Mesenchymal stem cell (in vitro differentiated cells and primary cell): ENCODE results near the gene IL18R1.

ENCODE experiments used
- DNase-seq: peaks from one replicate; pipeline ENCODE4 v3.0.0-alpha.2; 2013
- H2AFZ ChIP-seq: one replicate; pipeline ENCODE4 v1.6.1; 2013; ENCODE audit warnings: low read depth, mild to moderate bottlenecking, control low read depth, inconsistent platforms, low read length, moderate library complexity
- H2AK5ac ChIP-seq: 2 replicates; pipeline ENCODE4 v1.6.1; 2013; ENCODE audit warnings: low read length, moderate library complexity, mild to moderate bottlenecking, inconsistent platforms; ENCODE audit not compliant: severe bottlenecking
- H2BK120ac ChIP-seq: one replicate; pipeline ENCODE4 v1.6.1; 2013; ENCODE audit warnings: low read depth, mild to moderate bottlenecking, inconsistent platforms, low read length, moderate library complexity
- H2BK12ac ChIP-seq, 2 experiments: one replicate each; pipeline ENCODE4 v1.6.1; 2013; ENCODE audit warnings: inconsistent platforms in 2 of 2, low read length in 2 of 2, mild to moderate bottlenecking in 2 of 2, moderate library complexity in 2 of 2, control low read depth in 1 of 2
- H2BK15ac ChIP-seq: one replicate; pipeline ENCODE4 v1.6.1; 2013; ENCODE audit warnings: mild to moderate bottlenecking, low read depth, inconsistent platforms; ENCODE audit not compliant: poor library complexity, severe bottlenecking
- H2BK5ac ChIP-seq: 2 replicates; pipeline ENCODE4 v1.6.1; 2013; ENCODE audit warnings: low read depth, mild to moderate bottlenecking, low read length, control low read depth, inconsistent platforms; ENCODE audit not compliant: poor library complexity, severe bottlenecking
- H3K14ac ChIP-seq, 2 experiments: one replicate each; pipeline ENCODE4 v1.6.1; 2013; ENCODE audit warnings: inconsistent platforms in 2 of 2, low read length in 2 of 2, control low read depth in 1 of 2, mild to moderate bottlenecking in 1 of 2, moderate library complexity in 1 of 2
- H3K18ac ChIP-seq, 2 experiments: one replicate each; pipeline ENCODE4 v1.6.1; 2013; ENCODE audit warnings: inconsistent platforms in 2 of 2, low read length in 2 of 2, control low read depth in 1 of 2, low read depth in 1 of 2, mild to moderate bottlenecking in 1 of 2
- H3K23ac ChIP-seq, 2 experiments: one replicate each; pipeline ENCODE4 v1.6.1; 2013; ENCODE audit warnings: inconsistent platforms in 2 of 2, low read length in 2 of 2, mild to moderate bottlenecking in 2 of 2, moderate library complexity in 2 of 2, control low read depth in 1 of 2
- H3K27ac ChIP-seq: 2 replicates; pipeline ENCODE4 v1.5.1; 2013; ENCODE audit warnings: mild to moderate bottlenecking, moderate library complexity, low read length, control low read depth, inconsistent platforms; ENCODE audit not compliant: poor library complexity, severe bottlenecking
- H3K27me3 ChIP-seq, 2 experiments: 2 replicates each; pipeline versions ENCODE4 v1.6.1 to v1.7.0; 2013; ENCODE audit warnings: low read length in 2 of 2, mild to moderate bottlenecking in 2 of 2, moderate library complexity in 2 of 2, control low read depth in 1 of 2, inconsistent platforms in 1 of 2; ENCODE audit not compliant: control insufficient read depth in 1 of 2, insufficient read depth in 1 of 2
- H3K36me3 ChIP-seq, 2 experiments: 2 replicates each; pipeline versions ENCODE4 v1.6.1 to v1.7.0; 2013; ENCODE audit warnings: low read length in 2 of 2, control low read depth in 1 of 2, inconsistent platforms in 1 of 2, low read depth in 1 of 2, mild to moderate bottlenecking in 1 of 2; ENCODE audit not compliant: insufficient read depth in 2 of 2, control insufficient read depth in 1 of 2
- H3K4ac ChIP-seq, 2 experiments: one replicate each; pipeline ENCODE4 v1.6.1; 2013; ENCODE audit warnings: inconsistent platforms in 2 of 2, low read length in 2 of 2, mild to moderate bottlenecking in 2 of 2, moderate library complexity in 2 of 2, control low read depth in 1 of 2, low read depth in 1 of 2
- H3K4me1 ChIP-seq: 2 replicates; pipeline ENCODE4 v1.6.1; 2013; ENCODE audit warnings: low read depth, low read length, control low read depth; ENCODE audit not compliant: control insufficient read depth, insufficient read depth
- H3K4me2 ChIP-seq: 2 replicates; pipeline ENCODE4 v1.6.1; 2013; ENCODE audit warnings: low read length, mild to moderate bottlenecking, inconsistent platforms; ENCODE audit not compliant: poor library complexity, severe bottlenecking
- H3K4me3 ChIP-seq, 2 experiments: 2 replicates each; pipeline versions ENCODE4 v1.5.1 to v1.7.0; 2013; ENCODE audit warnings: low read length in 2 of 2, mild to moderate bottlenecking in 2 of 2, control low read depth in 1 of 2, low read depth in 1 of 2; ENCODE audit not compliant: insufficient read depth in 1 of 2
- H3K79me1 ChIP-seq: replicated peaks from 2 replicates; pipeline ENCODE4 v1.6.1; 2013; ENCODE audit warnings: mild to moderate bottlenecking, control low read depth, low read length, inconsistent platforms; ENCODE audit not compliant: poor library complexity, severe bottlenecking
- H3K9ac ChIP-seq: 2 replicates; pipeline ENCODE4 v1.7.0; 2013; ENCODE audit warnings: mild to moderate bottlenecking, low read length, moderate library complexity
- H3K9me3 ChIP-seq: 2 replicates; pipeline ENCODE4 v1.7.0; 2013; ENCODE audit warnings: mild to moderate bottlenecking, low read length; ENCODE audit not compliant: control insufficient read depth
- H4K8ac ChIP-seq: one replicate; pipeline ENCODE4 v1.6.1; 2013; ENCODE audit warnings: inconsistent platforms, mild to moderate bottlenecking, low read length, moderate library complexity
- H4K91ac ChIP-seq: one replicate; pipeline ENCODE4 v1.6.1; 2013; ENCODE audit warnings: mild to moderate bottlenecking, low read length, inconsistent platforms
- WGBS: methylation state at CpG from one replicate; pipeline ENCODE4 v1.1.7; 2013; ENCODE audit warnings: mixed read lengths; 5-methylcytosine and 5-hydroxymethylcytosine counted together

The IL18R1 gene

DNA sequence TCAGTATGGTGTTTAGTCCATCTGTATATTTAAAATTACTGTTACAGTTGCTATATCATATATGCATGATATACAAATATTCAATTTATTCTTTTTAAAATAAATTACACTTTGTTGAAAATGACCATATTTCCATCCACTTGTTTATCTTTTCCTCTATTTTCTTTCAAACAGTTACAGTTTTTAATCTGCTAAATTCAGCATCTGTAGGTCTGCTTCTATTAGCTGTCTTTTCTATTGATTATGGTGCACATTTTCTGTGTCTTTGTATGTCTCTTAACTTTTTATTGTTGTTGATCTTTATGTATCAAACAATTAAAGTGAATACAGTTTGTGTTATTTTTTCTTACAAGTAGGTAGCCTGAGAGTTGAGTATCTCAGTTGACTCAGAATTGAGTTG, 28.1 kb downstream of the IL18R1 start:
- H3K36me3 ChIP-seq: no peaks in the 10 kb centered on the region
- H3K23ac ChIP-seq: no peak overlapping the region
- DNase-seq: no peak
- H3K79me1 ChIP-seq: no peaks in the 10 kb centered on the region
- no peak overlapping the region for H3K9ac ChIP-seq
- H2BK12ac ChIP-seq: no peak overlapping the region
- no peak overlapping the region for H2BK15ac ChIP-seq
- H3K27ac ChIP-seq: no peak overlapping the region
- no peak overlapping the region for H4K91ac ChIP-seq
- no peak overlapping the region for H2BK120ac ChIP-seq
- H2AFZ ChIP-seq: no peak overlapping the region
- H3K9me3 ChIP-seq: peaks cover 17% of the 10 kb centered on the region
- no peak overlapping the region for H3K4me3 ChIP-seq
- no peak overlapping the region for H2BK5ac ChIP-seq
- H3K18ac ChIP-seq: no peak overlapping the region
- H4K8ac ChIP-seq: no peak overlapping the region
- no peak overlapping the region for H3K4me2 ChIP-seq
- H3K14ac ChIP-seq: no peak overlapping the region
- peaks cover 0 to 2% of the 10 kb centered on the region in 2 experiments for H3K27me3 ChIP-seq
- no peak overlapping the region for H3K4ac ChIP-seq
- no peak overlapping the region for H2AK5ac ChIP-seq
- no peaks in the 10 kb centered on the region for H3K4me1 ChIP-seq

DNA sequence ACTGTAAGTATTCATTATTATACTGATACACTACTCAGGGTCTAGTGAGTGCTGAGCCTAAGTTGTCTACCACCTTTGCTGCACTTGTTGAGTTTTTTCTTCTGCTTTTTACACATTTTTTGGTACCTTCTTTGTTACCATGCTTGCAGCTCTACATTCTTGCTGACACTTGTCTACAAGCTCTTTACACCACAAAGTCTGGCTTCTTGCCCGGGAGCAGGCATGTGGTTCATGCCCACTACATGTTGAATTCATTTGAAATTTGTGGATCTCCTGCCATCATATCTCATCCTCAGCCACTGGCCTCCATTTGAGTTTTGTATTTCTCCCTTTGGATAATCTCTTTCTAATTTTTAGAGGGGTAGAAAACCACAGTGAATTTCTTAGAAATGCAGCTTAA, 29.9 kb downstream of the IL18R1 start:
- Histone ChIP-seq H3K4me1 (no peaks in the 10 kb centered on the region), H3K9ac (no peak overlapping the region), H4K91ac (no peak overlapping the region), H3K9me3 (peaks cover 17% of the 10 kb centered on the region), H3K36me3 (no peaks in the 10 kb centered on the region), H3K18ac (no peak overlapping the region), H2BK120ac (no peak overlapping the region), H4K8ac (no peak overlapping the region), H2BK5ac (no peak overlapping the region), H3K27me3 (peaks cover 0 to 2% of the 10 kb centered on the region in 2 experiments), H2AK5ac (no peak overlapping the region), H3K23ac (no peak overlapping the region), H2BK12ac (no peak overlapping the region), H3K79me1 (no peaks in the 10 kb centered on the region), H3K4me3 (no peak overlapping the region), H3K4ac (no peak overlapping the region), H3K14ac (no peak overlapping the region), H2AFZ (no peak overlapping the region), H3K27ac (no peak overlapping the region), H2BK15ac (no peak overlapping the region), H3K4me2 (no peak overlapping the region)
- DNase-seq: no peak
- WGBS: 92% methylated on average over 1 of the region's 1 CpG

DNA sequence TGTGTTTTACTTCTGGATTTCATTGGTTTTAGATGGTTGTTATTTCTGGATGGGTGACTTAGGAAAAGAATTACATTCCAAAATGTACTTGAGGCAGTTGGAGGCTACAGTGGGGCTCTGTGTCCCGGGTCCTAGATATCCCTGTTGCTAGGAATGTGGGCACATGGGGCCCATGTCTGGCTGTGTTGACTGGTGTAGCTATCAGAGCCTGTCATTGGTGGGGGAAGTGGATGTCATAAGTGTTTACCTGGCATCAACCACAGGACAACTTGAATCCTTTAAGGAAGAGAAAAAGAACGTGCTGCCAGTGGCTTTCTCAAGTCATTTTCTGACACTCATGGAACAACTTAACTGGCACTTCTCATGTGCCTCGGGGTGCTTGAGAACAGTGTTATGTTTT, 30.4 kb downstream of the IL18R1 start:
- H3K9me3 ChIP-seq: peaks cover 17% of the 10 kb centered on the region
- H3K27me3 ChIP-seq: peaks cover 0 to 2% of the 10 kb centered on the region in 2 experiments
- no peaks in the 10 kb centered on the region for H3K4me1 ChIP-seq
- no peak overlapping the region for H2AFZ ChIP-seq
- H3K14ac ChIP-seq: no peak overlapping the region
- no peak overlapping the region for H3K9ac ChIP-seq
- no peak overlapping the region for H3K4me3 ChIP-seq
- H2BK15ac ChIP-seq: no peak overlapping the region
- H2BK120ac ChIP-seq: no peak overlapping the region
- no peak for DNase-seq
- H2BK12ac ChIP-seq: no peak overlapping the region
- no peak overlapping the region for H4K8ac ChIP-seq
- no peak overlapping the region for H4K91ac ChIP-seq
- no peaks in the 10 kb centered on the region for H3K36me3 ChIP-seq
- H3K18ac ChIP-seq: no peak overlapping the region
- no peak overlapping the region for H3K27ac ChIP-seq
- no peak overlapping the region for H2BK5ac ChIP-seq
- 96% methylated on average over 2 of the region's 3 CpGs for WGBS
- no peak overlapping the region for H3K4ac ChIP-seq
- H3K4me2 ChIP-seq: no peak overlapping the region
- no peak overlapping the region for H3K23ac ChIP-seq
- no peaks in the 10 kb centered on the region for H3K79me1 ChIP-seq
- H2AK5ac ChIP-seq: no peak overlapping the region

DNA sequence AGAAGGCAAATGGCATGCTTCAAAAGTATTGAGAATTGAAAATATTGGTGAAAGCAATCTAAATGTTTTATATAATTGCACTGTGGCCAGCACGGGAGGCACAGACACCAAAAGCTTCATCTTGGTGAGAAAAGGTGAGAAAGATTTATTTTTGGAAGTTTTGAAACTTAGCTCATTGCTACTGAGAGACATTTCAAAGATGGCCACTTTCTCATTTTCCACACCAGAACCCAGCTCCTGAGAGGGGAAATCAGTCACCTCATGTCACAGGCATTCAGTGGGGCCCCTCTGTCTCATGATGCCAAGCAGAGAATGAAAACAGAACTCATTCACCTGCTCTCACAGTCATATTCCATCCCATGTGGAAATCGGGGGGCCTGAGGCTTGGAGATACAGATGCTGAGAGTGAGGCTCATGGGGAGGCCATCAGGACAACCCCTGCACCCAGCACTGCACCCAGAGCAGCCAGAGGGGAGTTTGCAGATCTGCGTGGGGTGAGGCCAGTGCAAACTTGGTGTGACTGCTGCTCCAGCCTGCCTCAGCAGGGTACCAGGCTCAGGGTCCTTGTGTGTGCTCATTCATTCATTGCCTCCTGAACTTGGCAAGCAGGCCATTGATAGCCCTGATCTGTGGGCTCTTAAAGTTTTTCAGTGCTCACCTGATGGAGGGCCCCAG, 31.4 kb downstream of the IL18R1 start:
- H4K91ac ChIP-seq: no peak overlapping the region
- H3K27me3 ChIP-seq: peaks cover 0 to 2% of the 10 kb centered on the region in 2 experiments
- H2BK120ac ChIP-seq: no peak overlapping the region
- H3K23ac ChIP-seq: no peak overlapping the region
- no peak overlapping the region for H2BK12ac ChIP-seq
- H3K4me2 ChIP-seq: no peak overlapping the region
- H3K14ac ChIP-seq: no peak overlapping the region
- H3K18ac ChIP-seq: no peak overlapping the region
- WGBS: 81% methylated on average over 3 of the region's 3 CpGs
- no peak overlapping the region for H3K4me3 ChIP-seq
- H3K79me1 ChIP-seq: no peaks in the 10 kb centered on the region
- H3K4ac ChIP-seq: no peak overlapping the region
- H3K27ac ChIP-seq: no peak overlapping the region
- H3K4me1 ChIP-seq: no peaks in the 10 kb centered on the region
- H2BK5ac ChIP-seq: no peak overlapping the region
- H3K9ac ChIP-seq: no peak overlapping the region
- no peak overlapping the region for H2AK5ac ChIP-seq
- DNase-seq: no peak
- H3K9me3 ChIP-seq: peaks cover 17% of the 10 kb centered on the region
- no peak overlapping the region for H2BK15ac ChIP-seq
- H3K36me3 ChIP-seq: no peaks in the 10 kb centered on the region
- no peak overlapping the region for H2AFZ ChIP-seq
- no peak overlapping the region for H4K8ac ChIP-seq
